Gastrocnemius medialis (tissue), 4 donors: ENCODE measurements around the gene ZMAT3.

Experiments
- POLR2A ChIP-seq, 2 donors: fragments of 450-650 bp; IDR thresholded peaks; one replicate each; pipeline ENCODE4 v1.6.1; 2017; ENCODE audit warnings: antibody characterized with exemption in 2 of 2, mild to moderate bottlenecking in 2 of 2, moderate library complexity in 2 of 2
- TF ChIP-seq, protein P1 (sequence below), 5 experiments: fragments of 450-650 bp in 3 of 5; fragments of 200-600 bp in 2 of 5; sonication (generic) in 2 of 5; IDR thresholded peaks in 4 of 5; conservative IDR thresholded peaks in 1 of 5; 1 replicate in 4 of 5; 2 replicates in 1 of 5; pipeline ENCODE4 v1.5.1; 2016 to 2019; ENCODE audit warnings: antibody characterized with exemption in 5 of 5, mild to moderate bottlenecking in 3 of 5, moderate library complexity in 3 of 5

DNA sequence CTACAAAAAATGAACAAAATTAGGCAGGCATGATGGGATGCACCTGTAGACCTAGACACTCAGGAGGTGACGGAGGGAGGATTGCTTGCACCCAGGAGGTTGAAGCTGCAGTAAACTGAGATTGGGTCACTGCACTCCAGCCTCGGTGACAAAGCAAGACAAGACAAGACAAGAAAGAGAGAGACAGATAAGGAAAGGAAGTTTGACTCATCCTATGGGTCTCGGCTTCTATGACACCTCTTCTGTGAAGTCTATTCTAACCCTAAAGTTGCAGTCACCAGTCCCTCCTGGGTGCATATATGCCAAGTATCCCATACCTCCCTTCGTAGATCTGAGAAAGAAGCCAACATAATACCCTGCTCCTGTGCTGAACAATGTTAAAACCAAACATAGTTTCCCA is 7.9 kb upstream of the ZMAT3 start:
- TF ChIP-seq, protein P1, sequence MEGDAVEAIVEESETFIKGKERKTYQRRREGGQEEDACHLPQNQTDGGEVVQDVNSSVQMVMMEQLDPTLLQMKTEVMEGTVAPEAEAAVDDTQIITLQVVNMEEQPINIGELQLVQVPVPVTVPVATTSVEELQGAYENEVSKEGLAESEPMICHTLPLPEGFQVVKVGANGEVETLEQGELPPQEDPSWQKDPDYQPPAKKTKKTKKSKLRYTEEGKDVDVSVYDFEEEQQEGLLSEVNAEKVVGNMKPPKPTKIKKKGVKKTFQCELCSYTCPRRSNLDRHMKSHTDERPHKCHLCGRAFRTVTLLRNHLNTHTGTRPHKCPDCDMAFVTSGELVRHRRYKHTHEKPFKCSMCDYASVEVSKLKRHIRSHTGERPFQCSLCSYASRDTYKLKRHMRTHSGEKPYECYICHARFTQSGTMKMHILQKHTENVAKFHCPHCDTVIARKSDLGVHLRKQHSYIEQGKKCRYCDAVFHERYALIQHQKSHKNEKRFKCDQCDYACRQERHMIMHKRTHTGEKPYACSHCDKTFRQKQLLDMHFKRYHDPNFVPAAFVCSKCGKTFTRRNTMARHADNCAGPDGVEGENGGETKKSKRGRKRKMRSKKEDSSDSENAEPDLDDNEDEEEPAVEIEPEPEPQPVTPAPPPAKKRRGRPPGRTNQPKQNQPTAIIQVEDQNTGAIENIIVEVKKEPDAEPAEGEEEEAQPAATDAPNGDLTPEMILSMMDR (IDR thresholded peaks at IDR 0.05 in 4 of 5, conservative IDR thresholded peaks at IDR 0.05 in 1 of 5) = no peak
- TF ChIP-seq POLR2A (IDR thresholded peaks at IDR 0.05) = no peak
